ENCODE results near the gene VIPR1.
A peak's percentile ranks its signal among the peaks of the same experiment; 100 is the strongest.

VIPR1 gene

GRCh38 chr3:42493126-42493797, 9.2 kb upstream of the VIPR1 start:
- DNase-seq: no peak

- DNase-seq: no peak
These were observed 8.7 kb upstream of the VIPR1 start for GRCh38 chr3:42493798-42494151.

DNA sequence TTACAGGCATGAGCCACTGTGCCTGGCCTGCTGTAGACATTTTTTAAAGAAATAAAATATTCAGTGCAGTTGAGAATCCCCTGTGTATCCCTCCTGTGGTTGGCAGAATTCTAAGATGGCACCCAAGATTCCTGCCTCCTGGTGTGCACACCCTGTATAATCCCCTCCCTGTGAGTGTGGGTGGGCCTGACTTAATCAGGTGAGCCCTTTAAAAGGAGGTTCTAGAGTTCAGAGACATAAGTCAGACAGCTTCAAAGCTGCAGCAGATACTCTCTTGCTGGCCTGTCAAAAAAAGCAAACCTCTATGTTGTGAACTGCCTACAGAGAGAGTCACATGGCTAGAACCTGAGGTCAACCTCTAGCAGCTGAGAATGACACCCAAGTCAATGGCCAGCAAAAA, 7.0 kb upstream of the VIPR1 start:
- DNase-seq: no peak

DNA sequence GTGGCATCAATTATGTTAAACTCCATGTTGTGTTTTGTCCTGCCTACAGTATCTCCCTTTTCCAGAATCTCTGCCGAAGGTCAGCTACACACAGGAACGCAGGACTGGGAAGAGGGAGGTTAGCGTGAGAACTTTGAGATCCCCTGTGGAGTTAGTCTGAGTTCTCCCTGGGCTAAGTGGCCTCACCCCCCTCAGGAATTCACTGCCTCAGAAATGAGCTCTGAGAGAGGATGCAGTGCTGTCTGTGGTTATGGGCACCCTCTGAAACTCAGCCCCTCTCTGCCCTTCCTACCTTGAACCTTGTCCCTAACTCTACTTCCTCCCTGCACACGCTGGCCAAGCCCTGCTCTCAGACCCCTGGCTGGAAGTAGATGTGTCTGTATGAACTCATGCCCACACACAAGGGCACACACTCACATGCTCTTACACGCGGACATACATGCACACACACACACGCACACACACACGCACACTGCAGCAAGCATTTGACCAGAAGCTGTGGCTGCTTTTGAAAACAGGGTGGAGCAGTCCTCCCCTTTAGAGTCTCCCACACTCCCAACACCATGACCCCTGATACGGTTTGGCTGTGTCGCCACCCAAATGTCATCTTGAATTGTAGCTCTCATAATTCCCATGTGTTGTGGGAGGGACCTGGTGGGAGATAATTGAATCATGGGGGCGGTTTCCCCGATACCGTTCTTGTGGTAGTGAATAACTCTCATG, 5.3 kb upstream of the VIPR1 start:
- DNase-seq: no peak

- no peak for DNase-seq
These were observed 4.4 kb upstream of the VIPR1 start for GRCh38 chr3:42498034-42498433.

- peak in 30 of 56 donors; percentile 12 to 75 (median 42) for DNase-seq
These were observed 3.5 kb upstream of the VIPR1 start for GRCh38 chr3:42498791-42499477.

DNA sequence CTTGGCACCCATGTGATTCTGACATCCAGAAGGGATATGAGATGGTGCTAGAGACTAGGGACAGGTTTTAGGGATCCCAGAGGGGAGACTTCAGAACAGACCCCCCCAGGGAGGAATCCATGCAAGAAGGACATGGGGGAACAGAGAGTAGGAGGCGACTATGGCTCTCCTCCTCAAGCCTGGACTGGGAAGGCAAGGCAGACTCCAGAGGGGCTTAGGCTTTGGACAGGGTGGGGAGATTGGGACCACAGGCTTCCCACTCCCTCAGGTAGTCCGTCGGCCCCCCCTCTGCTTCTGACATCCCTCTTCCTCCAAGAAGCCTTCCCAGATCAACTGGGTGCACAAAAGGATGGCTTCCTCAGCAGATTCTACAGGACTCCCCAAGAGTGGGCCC, 3.0 kb upstream of the VIPR1 start:
- DNase-seq: no peak

- no peak for DNase-seq
These were observed 2.4 kb upstream of the VIPR1 start for GRCh38 chr3:42500091-42500490.

DNA sequence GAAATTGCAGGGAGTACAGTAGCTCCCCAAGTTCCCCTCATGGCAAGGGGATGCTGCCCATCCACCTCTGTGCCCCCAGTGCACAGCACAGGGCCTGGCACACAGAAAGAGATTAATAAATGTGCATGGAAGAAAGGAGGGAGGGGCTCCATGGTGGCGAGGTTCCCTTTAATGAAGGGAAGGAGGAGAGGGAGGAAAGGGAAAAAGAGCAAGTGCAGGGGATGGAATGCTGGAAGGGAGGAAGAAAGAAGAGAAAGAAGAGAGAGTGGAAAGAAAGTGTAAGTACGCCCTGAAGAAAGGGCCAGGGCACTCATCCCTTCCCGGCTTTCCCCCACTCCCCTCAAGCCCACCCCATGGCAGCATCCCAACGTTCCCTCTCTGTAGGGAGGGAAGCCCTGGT, 1.5 kb upstream of the VIPR1 start:
- no peak for DNase-seq

GRCh38 chr3:42501321-42501680, 1.1 kb upstream of the VIPR1 start:
- DNase-seq: no peak

- DNase-seq: peak in 26 of 56 donors; percentile 18 to 68 (median 35)
These were observed 588 bp upstream of the VIPR1 start for GRCh38 chr3:42501681-42502428.

GRCh38 chr3:42503251-42503924, 945 bp downstream of the VIPR1 start:
- DNase-seq: no peak

GRCh38 chr3:42503957-42504333, 1.5 kb downstream of the VIPR1 start:
- no peak for DNase-seq

GRCh38 chr3:42504334-42505127, 2.1 kb downstream of the VIPR1 start:
- DNase-seq: no peak

GRCh38 chr3:42505128-42505848, 2.8 kb downstream of the VIPR1 start:
- no peak for DNase-seq

DNA sequence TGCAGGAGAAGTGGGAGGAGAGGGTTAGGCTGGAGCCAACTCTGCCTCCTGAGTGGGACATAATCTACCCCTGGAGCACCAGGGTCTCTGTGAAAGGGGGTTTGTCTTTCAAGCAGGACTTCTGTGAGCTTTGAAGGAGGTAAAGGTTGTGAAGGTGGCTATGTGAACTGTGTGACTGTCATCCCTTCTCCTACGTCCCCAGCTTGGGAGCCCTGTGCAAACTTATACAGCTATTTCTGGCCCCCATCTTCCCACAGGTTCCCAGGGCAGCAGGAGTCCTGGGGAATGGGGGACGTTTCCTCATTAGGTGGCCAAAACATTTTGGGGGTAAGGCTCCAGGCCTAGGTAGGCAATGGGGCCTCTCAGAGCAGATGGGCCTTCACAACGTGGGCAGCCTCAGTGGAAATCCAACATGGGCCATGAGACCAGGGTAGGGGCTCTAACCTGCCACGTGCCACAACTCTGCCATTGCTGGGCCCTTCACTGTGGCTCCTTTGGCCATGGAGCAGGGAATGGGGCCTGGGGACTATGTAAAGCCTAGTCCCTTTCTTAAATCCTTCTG, 3.5 kb downstream of the VIPR1 start:
- DNase-seq: no peak

- DNase-seq: no peak
These were observed 4.8 kb downstream of the VIPR1 start for GRCh38 chr3:42507252-42507651.

DNA sequence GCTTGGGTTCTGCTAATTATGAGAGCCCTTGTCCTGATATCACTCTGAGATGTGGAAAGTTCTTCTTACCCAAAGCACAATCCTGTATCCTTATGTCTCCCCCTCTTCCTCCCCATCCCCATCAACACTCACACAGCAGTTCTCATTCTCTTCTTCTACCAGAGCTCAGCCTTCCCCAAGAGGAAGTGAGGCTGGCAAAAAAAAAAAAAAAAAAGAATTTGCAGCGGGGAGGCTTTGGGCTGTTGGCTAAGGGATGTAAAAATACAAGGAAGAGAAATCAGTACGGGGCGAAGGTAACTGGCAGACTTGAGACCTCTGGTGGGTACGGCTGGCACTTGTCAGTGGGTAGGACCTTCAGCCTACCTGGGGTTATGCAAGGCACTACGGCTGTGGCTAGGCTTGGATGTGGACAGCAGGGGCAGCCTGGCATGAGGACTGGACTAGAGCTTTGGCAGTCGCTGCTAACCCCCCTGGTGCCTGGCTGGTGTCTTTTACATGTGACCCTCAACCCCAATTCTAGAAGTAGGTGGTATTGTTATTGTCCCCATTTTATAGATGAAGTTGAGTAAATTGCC, 5.4 kb downstream of the VIPR1 start:
- DNase-seq: no peak

DNA sequence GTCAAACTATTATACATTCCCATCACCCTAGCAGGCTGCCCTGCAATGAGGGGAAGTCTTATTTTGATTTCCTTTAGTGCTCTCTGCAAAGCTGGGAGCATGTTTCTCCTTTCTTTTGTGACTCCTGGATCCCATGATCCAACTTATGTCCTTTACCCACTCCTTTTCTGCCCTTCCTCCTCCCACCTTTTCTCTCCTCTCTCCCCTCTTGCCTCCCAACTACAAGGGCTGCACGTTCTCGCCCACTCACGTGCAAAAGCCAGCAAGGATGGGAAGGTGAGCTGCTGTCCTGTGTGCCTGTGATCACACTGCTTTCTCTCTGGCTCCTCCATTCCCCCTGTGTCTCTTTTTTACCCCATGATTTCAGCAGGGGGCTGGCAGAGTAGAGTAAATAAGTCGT, 6.1 kb downstream of the VIPR1 start:
- no peak for DNase-seq

Measured in amygdala (tissue), 56 donors.